K562 (cell line): Measurements from ENCODE around the gene PDE6H. TPM values are rescaled to one million over a fixed set of nuclear protein-coding genes. Genes with fewer than 3 reads are reported as not detected.

Experiments
- ATAC-seq: fragments of 200-7000 bp; cut with Tn5 transposase; 3 replicates; pipeline ENCODE4 v1.9.1; 2020; ENCODE audit warnings: moderate library complexity
- BruUV-seq: library from RNA; stranded (reverse); fragments of 400-500 nt; replicated peaks from 2 replicates; lab custom pipeline; 2021; lab: Mats Ljungman, UMichigan
- CTCF ChIA-PET: fragments of 300-600 bp; formaldehyde crosslinking; extraction: SDS; loops from one replicate; lab custom pipeline; 2021; ENCODE audit warnings: low intra/inter-chr PET ratio; lab: Yijun Ruan, JAX
- POLR2A ChIA-PET: fragments of 300-600, 350-650 bp; sonication (Branson Sonifier 250); formaldehyde crosslinking; extraction: SDS; loops from one replicate; lab custom pipeline; 2021; ENCODE audit warnings: antibody characterized with exemption, inconsistent platforms; lab: Yijun Ruan, JAX
- DNase-seq, 4 experiments: peaks; one replicate each; pipeline versions ENCODE4 v3.0.0 to v3.0.0-alpha.2; 2011 to 2018; ENCODE audit warnings: low spot score in 3 of 4, mixed read lengths in 3 of 4; ENCODE audit errors: extremely low read depth in 1 of 4
- FAIRE-seq: peaks from 2 replicates; lab custom pipeline; 2011; peaks lifted over from hg19 to GRCh38; lab: Jason Lieb, UNC
- H2AFZ ChIP-seq: 2 replicates; pipeline ENCODE4 v1.6.0; 2011; ENCODE audit warnings: low read depth, low read length, control low read depth, inconsistent platforms
- H3K27ac ChIP-seq: fragments of 200-600 bp; 3 replicates; pipeline ENCODE4 v1.8.0; 2011; ENCODE audit warnings: low read depth, mild to moderate bottlenecking, control low read depth, inconsistent platforms, low read length, moderate library complexity, mixed read lengths; ENCODE audit errors: extremely low read depth
- H3K27me3 ChIP-seq, 2 experiments: fragments of 300-600 bp in 1 of 2; 2 replicates in 1 of 2; 3 replicates in 1 of 2; pipeline versions ENCODE4 v1.6.0 to v1.8.0; 2011; ENCODE audit warnings: inconsistent platforms in 2 of 2, low read length in 2 of 2, mild to moderate bottlenecking in 1 of 2, mixed read lengths in 1 of 2, moderate library complexity in 1 of 2; ENCODE audit not compliant: control insufficient read depth in 2 of 2, insufficient read depth in 2 of 2
- H3K36me3 ChIP-seq: fragments of 300-600 bp; 3 replicates; pipeline ENCODE4 v1.8.0; 2011; ENCODE audit warnings: mild to moderate bottlenecking, low read length, inconsistent platforms; ENCODE audit not compliant: control insufficient read depth, insufficient read depth
- H3K4me1 ChIP-seq, 2 experiments: fragments of 200-600 bp in 1 of 2; replicated peaks in 1 of 2; 2 replicates in 1 of 2; 3 replicates in 1 of 2; pipeline versions ENCODE4 v1.5.1 to v1.8.0; 2011; ENCODE audit warnings: inconsistent platforms in 2 of 2, low read length in 2 of 2, mild to moderate bottlenecking in 1 of 2, mixed read lengths in 1 of 2, moderate library complexity in 1 of 2; ENCODE audit not compliant: control insufficient read depth in 2 of 2, insufficient read depth in 2 of 2
- H3K4me2 ChIP-seq: 2 replicates; pipeline ENCODE4 v1.6.1; 2011; ENCODE audit warnings: low read length, control low read depth, inconsistent platforms, mixed read lengths; ENCODE audit not compliant: insufficient read depth
- H3K4me3 ChIP-seq: fragments of 200-600 bp; sonication (generic), shearing (Covaris generic); 2 replicates; pipeline ENCODE4 v1.5.1; 2016; ENCODE audit warnings: control low read depth, inconsistent platforms
- H3K79me2 ChIP-seq: fragments of 200-600 bp; 3 replicates; pipeline ENCODE4 v1.8.0; 2011; ENCODE audit warnings: low read length, inconsistent platforms; ENCODE audit not compliant: control insufficient read depth, insufficient read depth
- H3K9ac ChIP-seq, 2 experiments: 2 replicates each; pipeline versions ENCODE4 v1.6.0 to v1.6.1; 2011; ENCODE audit warnings: low read depth in 2 of 2, low read length in 2 of 2, control low read depth in 1 of 2, inconsistent platforms in 1 of 2, mild to moderate bottlenecking in 1 of 2, mixed read lengths in 1 of 2; ENCODE audit not compliant: insufficient read depth in 1 of 2
- H3K9me1 ChIP-seq: one replicate; pipeline ENCODE4 v1.6.0; 2011; ENCODE audit warnings: inconsistent platforms, mild to moderate bottlenecking, low read length, moderate library complexity; ENCODE audit not compliant: control insufficient read depth, insufficient read depth
- H3K9me3 ChIP-seq: replicated peaks from 2 replicates; pipeline ENCODE4 v1.5.1; 2011; ENCODE audit warnings: low read depth, low read length, inconsistent platforms; ENCODE audit not compliant: control insufficient read depth, insufficient read depth
- H4K20me1 ChIP-seq: replicated peaks from 2 replicates; pipeline ENCODE4 v1.6.1; 2011; ENCODE audit warnings: low read length, inconsistent platforms, mixed read lengths; ENCODE audit not compliant: control insufficient read depth, insufficient read depth
- BRD4 ChIP-seq: fragments of 200-600 bp; sonication (generic); IDR thresholded peaks from 2 replicates; pipeline ENCODE4 v1.6.1; 2017; ENCODE audit warnings: inconsistent platforms
- PHB ChIP-seq: fragments of 250-450 bp; sonication (Bioruptor Pico); IDR thresholded peaks from 2 replicates; pipeline ENCODE4 v1.5.0; 2021
- RBM25 ChIP-seq: fragments of 200-400 bp; formaldehyde crosslinking; IDR thresholded peaks from 2 replicates; pipeline ENCODE4 v1.6.1; 2018; ENCODE audit warnings: low read length, low read depth, moderate library complexity; ENCODE audit not compliant: severe bottlenecking
- RERE ChIP-seq: sonication (generic); formaldehyde crosslinking; IDR thresholded peaks from 2 replicates; pipeline ENCODE4 v1.8.0; 2023; ENCODE audit warnings: missing genetic modification reagents, mild to moderate bottlenecking, borderline replicate concordance
- WGBS: fragments of 100-300 bp; shearing (Covaris generic); methylation state at CpG from one replicate; pipeline ENCODE4 v1.1.6; 2016; ENCODE audit warnings: low coverage, mixed read lengths; ENCODE audit not compliant: insufficient coverage; ENCODE audit errors: missing lambda C conversion rate; 5-methylcytosine and 5-hydroxymethylcytosine counted together
- in situ Hi-C: fragments of 300-500 bp; cut with MboI; formaldehyde crosslinking; loops from 4 replicates; pipeline ENCODE4 v1.15.0; 2018; ENCODE audit warnings: inconsistent platforms, mixed read lengths
- intact Hi-C: fragments of 100-400 bp; cut with micrococcal nuclease; formaldehyde crosslinking; loops from 2 replicates; pipeline ENCODE4 v1.14.2; 2022
- polyA plus RNA-seq, 8 experiments: library from polyadenylated mRNA; depleted of rRNA in 4 of 8; stranded (reverse) in 5 of 8; unstranded in 3 of 8; fragments of >200 nt; fragmentation: Nextera tagmentation in 2 of 8; fragmentation: Illumina TruSeq in 1 of 8; extraction: Ambion mirVana in 2 of 8; extraction: Trizol in 1 of 8; gene quantifications; 2 replicates each; pipeline versions ENCODE4 v1.2.1 to v1.2.3, GENCODE V29; 2011 to 2014; ENCODE audit warnings: inconsistent platforms in 1 of 8, missing spikeins in 1 of 8
- total RNA-seq, 7 experiments: library from RNA; depleted of rRNA in 6 of 7; stranded (reverse); fragments of >200 nt in 6 of 7; fragmentation: Illumina TruSeq in 2 of 7; extraction: Trizol in 2 of 7; gene quantifications; 2 replicates each; pipeline versions ENCODE4 v1.2.1 to v1.2.3, GENCODE V29; 2011 to 2021; ENCODE audit warnings: low replicate concordance in 1 of 7
- TF ChIP-seq, protein P1 (sequence below), 3 experiments: fragments of 200-800 bp in 1 of 3; fragments of 250-450 bp in 1 of 3; fragments of 450-650 bp in 1 of 3; sonication (Bioruptor Pico) in 1 of 3; sonication (Bioruptor generic) in 1 of 3; formaldehyde crosslinking in 1 of 3; IDR thresholded peaks; 2 replicates each; pipeline versions ENCODE4 v1.6.1 to v1.8.0; 2016 to 2022; ENCODE audit warnings: mild to moderate bottlenecking in 2 of 3, missing genetic modification characterization in 2 of 3, missing compliant biosample characterization in 1 of 3, moderate library complexity in 1 of 3

The PDE6H gene
- total and polyA plus RNA-seq, 9 of the 15 experiments (the other 6 are each of a cell fraction or from before 2014, with no cell fraction given): 0.15 TPM; not detected in 8

GRCh38 chr12:14956905-14957304 is 15.9 kb upstream of the PDE6H start:
- no peak for ATAC-seq

DNA sequence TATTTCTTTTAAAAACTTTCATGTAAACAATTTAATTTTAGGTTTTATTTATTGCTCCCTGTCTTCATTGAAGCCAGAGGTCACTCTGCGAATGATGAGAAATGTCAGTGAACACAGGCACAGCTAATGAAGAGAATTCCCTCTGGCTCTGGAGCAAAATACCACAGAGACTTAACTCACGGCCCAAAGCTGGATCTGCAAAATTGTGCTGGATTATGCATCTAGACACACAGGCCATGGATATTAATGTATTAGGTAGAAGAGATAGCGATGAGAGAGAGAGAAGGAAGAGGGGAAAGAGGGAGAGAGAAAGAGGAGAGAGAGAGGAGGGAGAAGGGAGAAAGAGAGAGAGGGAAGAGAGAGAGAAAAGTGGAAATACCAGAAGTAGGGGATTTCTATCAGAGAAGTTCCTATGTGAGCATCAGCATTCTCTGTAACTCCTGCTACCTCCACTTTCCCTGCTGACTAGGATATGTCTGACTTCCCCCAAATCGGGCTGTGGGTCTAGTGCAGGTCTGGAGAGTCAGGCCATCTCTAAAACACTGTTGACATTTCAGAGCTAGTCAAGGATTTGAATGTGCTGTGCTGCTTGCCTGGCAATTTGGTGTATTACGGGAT is 15.2 kb upstream of the PDE6H start:
- no peak overlapping the region for H3K4me3 ChIP-seq
- FAIRE-seq: no peak
- POLR2A ChIA-PET: no interaction called here
- TF ChIP-seq RERE (CRISPR knock-in tag) (no peak), BRD4 (no peak)
- TF ChIP-seq, protein P1, sequence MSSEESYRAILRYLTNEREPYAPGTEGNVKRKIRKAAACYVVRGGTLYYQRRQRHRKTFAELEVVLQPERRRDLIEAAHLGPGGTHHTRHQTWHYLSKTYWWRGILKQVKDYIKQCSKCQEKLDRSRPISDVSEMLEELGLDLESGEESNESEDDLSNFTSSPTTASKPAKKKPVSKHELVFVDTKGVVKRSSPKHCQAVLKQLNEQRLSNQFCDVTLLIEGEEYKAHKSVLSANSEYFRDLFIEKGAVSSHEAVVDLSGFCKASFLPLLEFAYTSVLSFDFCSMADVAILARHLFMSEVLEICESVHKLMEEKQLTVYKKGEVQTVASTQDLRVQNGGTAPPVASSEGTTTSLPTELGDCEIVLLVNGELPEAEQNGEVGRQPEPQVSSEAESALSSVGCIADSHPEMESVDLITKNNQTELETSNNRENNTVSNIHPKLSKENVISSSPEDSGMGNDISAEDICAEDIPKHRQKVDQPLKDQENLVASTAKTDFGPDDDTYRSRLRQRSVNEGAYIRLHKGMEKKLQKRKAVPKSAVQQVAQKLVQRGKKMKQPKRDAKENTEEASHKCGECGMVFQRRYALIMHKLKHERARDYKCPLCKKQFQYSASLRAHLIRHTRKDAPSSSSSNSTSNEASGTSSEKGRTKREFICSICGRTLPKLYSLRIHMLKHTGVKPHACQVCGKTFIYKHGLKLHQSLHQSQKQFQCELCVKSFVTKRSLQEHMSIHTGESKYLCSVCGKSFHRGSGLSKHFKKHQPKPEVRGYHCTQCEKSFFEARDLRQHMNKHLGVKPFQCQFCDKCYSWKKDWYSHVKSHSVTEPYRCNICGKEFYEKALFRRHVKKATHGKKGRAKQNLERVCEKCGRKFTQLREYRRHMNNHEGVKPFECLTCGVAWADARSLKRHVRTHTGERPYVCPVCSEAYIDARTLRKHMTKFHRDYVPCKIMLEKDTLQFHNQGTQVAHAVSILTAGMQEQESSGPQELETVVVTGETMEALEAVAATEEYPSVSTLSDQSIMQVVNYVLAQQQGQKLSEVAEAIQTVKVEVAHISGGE (CRISPR knock-in tag; IDR thresholded peaks at IDR 0.05): no peak

More at GRCh38 chr12:14956905-14957304, 15.9 kb upstream of the PDE6H start:
- ChIA-PET POLR2A (interaction anchor here (0.7 kb wide), 2 partner anchors 9 to 11 kb away, joined by 3 read pairs; no protein-coding TSS in a partner anchor), CTCF (no interaction called here)
- no peak overlapping the region for H3K4me2 ChIP-seq
- no peaks in the 10 kb centered on the region for H3K9me3 ChIP-seq
- no peaks in the 10 kb centered on the region for H3K79me2 ChIP-seq
- H4K20me1 ChIP-seq: no peaks in the 10 kb centered on the region
- no peaks in the 10 kb centered on the region for H3K9me1 ChIP-seq
- H3K27me3 ChIP-seq: no peaks in the 10 kb centered on the region
- intact Hi-C loops: no loop called here
- H3K36me3 ChIP-seq: no peaks in the 10 kb centered on the region
- FAIRE-seq: no peak
- no peak overlapping the region for H3K4me3 ChIP-seq
- no peak overlapping the region for H3K27ac ChIP-seq
- no peak overlapping the region for H3K9ac ChIP-seq
- BruUV-seq: no TSS peak
- H3K4me1 ChIP-seq: no peaks in the 10 kb centered on the region; a peak in 2 of 5 replicates
- no peak for TF ChIP-seq PHB (CRISPR knock-in tag)
- peak; percentile 29 for TF ChIP-seq RBM25
- no peak overlapping the region for H2AFZ ChIP-seq
- in situ Hi-C loops: loop anchor here (25.0 kb wide), 1 partner anchor 745 kb away; no protein-coding TSS in a partner anchor
- 44% methylated on average over 2 of the region's 2 CpGs for WGBS
- no peak for DNase-seq

More for the DNA sequence above, 15.2 kb upstream of the PDE6H start:
- H3K79me2 ChIP-seq: no peaks in the 10 kb centered on the region
- ATAC-seq: no peak
- BruUV-seq: no TSS peak
- H3K4me1 ChIP-seq: no peaks in the 10 kb centered on the region; a peak in 2 of 5 replicates
- intact Hi-C loops: no loop called here
- no peak for DNase-seq
- H3K27me3 ChIP-seq: no peaks in the 10 kb centered on the region
- 53% methylated on average over 4 of the region's 5 CpGs for WGBS
- no peak overlapping the region for H3K27ac ChIP-seq
- H4K20me1 ChIP-seq: no peaks in the 10 kb centered on the region
- CTCF ChIA-PET: no interaction called here
- no peak overlapping the region for H2AFZ ChIP-seq
- no peaks in the 10 kb centered on the region for H3K36me3 ChIP-seq
- in situ Hi-C loops: loop anchor here (25.0 kb wide), 1 partner anchor 745 kb away; no protein-coding TSS in a partner anchor
- H3K9ac ChIP-seq: no peak overlapping the region
- no peaks in the 10 kb centered on the region for H3K9me3 ChIP-seq
- H3K9me1 ChIP-seq: no peaks in the 10 kb centered on the region
- H3K4me2 ChIP-seq: no peak overlapping the region
